Measurements from ENCODE around the gene DNASE1L3.
"Not testable (repeated sequence)": the region's sequence is repeated elsewhere in the genome, so short reads cannot be mapped to it uniquely, and the experiment has no call there.

Gene DNASE1L3

DNA sequence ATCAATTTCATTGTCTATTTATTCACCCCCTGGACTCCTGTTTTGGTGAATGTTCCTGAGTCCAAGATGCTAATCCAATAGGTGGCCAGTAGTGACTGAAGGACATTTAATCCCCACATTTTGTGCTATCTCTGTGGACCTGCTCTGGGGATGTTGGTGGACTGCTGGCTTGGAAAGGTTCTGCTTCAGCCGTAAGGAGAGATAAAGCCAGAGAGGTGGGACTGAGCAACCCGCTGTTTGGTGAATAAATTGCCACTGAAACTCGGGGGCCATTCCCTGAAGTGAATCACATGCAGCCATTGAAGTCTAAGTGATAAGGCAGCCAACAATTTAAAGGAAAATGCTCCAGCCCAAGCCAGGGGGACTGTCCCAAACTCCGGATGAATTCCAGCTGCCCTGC is 25.2 kb upstream of the DNASE1L3 start:
- DNase-seq = no peak

DNA sequence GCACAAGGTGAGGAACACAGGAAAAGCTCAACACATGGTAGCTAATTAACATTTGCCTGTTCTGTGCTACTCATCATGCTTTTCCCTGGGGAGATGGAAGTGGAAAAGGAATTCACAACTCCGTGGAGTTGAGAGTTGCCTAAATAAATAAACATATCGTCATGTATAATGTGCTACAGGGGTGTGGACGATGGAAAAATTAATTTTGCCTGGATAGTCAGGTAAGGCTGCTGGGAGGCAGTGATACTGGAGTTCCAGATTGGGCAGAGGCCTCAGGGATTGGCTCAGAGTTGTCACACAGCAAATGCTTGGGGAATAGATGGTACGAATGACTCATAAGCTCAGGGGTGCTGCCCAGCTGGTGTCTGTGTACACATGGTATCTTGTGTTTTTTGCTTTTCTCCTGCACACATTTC is 23.8 kb upstream of the DNASE1L3 start:
- no peak for DNase-seq

DNA sequence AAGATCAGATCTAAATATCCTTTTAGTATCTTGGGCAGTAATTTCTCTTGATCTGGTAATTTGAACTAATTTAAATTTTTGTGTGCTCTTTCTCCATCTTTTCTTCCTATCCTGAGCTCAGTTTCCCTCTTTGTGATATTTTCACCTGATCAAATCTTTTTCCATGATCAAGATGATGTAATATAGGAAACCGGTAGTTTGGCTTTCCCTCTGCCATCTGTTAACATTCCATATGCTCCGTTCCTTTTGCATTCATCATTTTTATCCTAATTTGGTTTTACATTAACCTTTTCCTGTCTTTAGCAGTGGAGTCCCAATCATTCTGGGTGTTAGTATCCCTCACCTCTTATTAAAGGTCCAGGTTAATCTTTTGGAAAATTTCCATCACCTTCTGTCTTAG is 20.9 kb upstream of the DNASE1L3 start:
- no peak for DNase-seq

DNA sequence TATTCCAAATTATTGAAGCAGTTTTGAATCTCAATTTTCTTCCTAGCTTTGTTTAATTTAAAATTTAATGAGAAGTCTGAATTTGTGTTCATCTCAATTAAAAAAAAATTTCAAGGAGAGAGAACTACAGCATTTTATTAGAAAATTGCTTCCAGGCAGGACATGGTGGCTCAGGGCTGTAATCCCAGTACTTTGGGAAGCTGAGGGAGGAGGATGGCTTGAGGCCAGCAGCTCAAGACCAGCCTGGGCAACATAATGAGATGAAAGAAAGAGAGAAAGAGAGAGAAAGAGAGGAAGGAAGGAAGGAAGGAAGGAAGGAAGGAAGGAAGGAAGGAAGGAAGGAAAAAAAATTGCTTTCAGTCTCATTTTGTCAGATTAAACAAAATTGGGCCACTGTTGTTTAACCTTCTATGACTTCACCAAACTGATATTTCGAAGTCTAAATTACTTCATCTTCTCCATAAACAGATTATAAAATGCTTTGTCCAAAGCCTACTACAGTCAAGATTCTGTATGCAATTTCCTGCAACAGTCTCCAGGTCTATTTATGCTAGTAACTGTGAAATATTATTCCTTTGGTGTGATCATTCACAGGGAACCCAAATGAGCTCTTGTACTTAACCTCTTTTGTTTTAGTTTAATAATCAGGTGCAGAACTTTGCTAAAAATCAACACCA is 20.2 kb upstream of the DNASE1L3 start:
- DNase-seq = no peak

DNA sequence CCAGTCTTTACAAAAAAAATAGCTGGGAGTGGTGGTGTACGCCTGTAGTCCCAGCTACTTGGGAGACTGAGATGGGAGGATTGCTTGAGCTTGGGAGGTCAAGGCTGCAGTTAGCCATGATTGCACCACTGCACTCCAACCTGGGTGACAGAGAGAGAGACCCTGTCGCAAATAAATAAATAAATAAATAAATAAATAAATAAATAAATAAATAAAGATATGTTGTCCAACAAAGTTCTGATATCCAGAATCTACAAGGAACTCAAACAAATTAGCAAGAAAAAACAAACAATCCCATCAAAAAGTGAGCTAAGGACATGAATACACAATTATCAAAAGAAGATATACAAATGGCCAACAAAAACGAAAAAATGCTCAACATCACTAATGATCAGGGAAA is 17.2 kb upstream of the DNASE1L3 start:
- not testable (repeated sequence) for DNase-seq

DNA sequence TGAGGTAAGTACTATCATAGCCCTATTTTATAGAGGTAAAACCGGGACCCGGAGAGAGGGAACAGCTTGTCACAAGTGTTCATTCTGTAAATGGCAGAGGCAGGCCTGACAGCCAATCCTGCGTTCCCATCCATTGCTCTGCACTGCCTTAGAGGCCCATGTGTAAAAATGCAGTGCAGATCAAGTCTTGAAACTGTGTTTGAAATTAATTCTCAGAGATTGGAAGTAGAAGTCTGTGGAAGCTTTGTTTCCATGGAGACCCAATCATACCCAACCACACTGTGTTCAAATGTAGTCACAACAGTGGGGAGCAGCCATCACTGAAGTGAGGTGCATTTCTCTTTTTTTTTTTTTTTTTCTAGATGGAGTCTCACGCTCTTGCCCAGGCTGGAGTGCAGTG is 13.1 kb upstream of the DNASE1L3 start:
- DNase-seq = no peak

DNA sequence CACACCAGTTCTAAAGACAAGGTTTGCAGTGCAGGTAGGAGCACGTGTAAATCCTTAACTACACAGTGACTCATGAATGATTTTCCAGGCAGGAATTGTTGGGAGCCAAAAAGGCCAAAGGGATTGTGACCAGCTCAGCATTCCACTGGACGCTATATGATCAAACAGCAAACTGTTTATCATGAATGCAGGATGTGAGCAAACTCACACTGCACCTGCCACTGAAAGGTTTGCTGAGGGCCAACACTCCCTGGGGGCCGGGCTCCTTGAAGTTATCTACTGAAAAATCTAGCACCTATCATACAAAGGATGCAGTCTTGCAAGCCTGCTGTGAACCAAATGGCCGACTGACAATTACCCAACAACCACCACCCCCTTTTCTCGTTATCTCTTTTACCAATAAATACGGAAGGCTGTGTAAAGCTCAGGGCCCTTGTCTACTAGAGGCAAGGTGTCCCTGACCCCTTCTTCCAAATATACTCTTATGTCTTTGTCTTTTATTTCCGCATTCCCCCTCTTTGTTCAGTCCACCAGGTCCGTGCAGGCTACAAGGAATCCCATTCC is 11.5 kb upstream of the DNASE1L3 start:
- no peak for DNase-seq

DNA sequence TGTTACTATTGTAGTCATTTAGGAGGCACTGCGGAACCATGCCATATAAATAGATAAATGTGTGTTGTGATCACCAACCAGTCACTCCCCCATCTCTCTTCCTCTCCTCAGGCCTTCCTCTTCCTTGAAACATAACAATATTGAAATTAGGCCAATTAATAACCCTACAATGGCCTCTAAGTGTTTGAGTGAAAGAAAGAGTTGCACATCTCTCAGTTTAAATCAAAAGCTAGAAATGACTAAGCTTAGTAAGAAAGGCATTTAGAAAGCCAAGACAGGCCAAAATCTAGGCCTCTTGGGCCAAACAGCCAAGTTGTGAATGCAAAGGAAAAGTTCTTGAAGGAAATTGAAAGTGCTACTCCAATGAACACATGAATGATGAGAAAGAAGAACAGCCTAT is 8.1 kb upstream of the DNASE1L3 start:
- DNase-seq = no peak

DNA sequence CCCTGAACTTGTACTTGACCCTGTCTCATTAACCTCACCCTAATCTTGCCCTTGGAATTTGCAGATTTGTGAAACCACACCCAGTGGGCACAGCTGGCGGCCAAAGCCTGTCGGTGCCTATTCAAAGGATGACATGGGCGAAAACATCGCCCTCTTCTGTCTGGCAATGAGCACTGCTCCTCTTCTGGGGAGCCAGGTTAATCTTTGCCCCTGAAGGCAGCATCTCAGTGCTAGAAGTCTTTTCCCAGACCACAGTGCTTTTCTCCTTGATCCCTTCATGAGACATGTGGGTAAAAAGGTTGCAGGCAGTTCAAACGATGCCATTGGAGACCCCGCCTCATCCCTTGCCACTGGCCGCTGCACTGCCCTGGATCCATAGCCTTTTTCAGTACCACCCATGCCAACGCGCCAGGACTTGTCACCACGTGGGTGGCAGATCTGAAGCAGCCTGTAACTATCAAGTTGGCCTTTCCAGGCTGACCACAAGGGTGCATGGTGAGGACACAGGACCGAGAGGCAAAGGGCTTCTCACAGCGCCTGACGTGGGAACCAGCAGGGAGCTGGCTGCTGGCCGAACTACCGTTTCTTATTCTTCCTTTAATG is 6.5 kb upstream of the DNASE1L3 start:
- DNase-seq = no peak

DNA sequence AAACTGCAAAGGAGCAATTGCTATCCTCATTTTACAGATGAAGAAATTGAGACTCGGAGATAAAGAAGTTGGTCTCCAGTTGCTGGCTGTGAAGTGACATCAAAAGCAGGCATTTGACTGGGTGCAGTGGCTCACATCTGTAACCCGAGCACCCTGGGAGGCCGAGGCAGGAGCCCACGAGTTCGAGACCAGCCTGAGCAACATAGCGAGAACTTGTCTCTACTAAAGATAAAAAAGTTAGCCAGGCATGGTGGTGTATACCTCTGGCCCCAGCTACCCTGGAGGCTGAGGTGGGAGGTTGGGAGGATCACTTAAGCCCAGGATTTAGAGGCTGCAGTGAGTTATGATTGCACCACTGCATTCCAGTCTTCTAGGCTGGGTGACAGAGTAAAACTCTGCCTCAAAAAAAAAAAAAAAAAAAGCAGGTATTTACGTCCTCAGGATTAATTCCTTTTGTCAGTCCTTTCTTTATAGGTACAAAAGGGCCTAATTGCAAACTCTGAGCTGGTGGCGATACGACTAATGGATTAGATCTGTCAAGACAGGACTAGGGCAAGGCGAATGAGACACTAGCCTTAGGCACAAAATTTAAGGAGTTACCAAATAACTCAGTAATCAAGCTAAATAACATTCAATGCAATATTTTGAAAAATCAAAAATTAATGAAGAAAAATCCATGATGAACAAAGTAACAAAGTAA is 5.9 kb upstream of the DNASE1L3 start:
- no peak for DNase-seq

DNA sequence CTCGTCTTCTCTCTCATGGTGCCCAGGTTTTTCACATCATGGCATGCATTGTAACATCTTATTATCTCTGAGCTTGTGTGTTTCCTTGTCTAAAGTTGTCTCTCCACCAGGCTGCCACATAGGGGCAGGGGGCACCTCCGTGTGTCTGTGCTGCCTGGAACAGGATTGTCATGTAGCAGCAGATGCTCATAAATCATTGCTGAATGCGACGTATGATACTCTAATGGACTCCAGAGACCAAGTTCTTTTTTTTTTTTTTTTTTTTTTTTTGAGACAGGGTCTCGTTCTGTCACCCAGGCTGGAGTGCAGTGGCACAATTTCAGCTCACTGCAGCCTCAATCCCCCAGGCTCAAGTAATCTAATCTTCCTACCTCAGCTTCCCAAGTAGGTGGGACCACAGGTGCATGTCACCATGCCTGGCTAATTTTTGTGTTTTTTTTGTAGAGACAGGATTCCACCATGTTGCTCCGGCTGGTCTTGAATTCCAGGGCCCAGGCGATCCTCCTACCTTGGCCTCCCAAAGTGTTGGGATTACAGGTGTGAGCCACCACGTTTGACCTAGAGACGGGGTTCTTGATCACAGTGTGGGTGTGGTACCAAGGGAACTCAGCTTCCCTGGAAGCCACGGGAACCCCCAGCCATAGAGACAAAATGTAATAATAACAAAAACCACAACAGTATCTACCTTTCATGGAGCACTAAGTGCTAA is 4.7 kb upstream of the DNASE1L3 start:
- no peak for DNase-seq

DNA sequence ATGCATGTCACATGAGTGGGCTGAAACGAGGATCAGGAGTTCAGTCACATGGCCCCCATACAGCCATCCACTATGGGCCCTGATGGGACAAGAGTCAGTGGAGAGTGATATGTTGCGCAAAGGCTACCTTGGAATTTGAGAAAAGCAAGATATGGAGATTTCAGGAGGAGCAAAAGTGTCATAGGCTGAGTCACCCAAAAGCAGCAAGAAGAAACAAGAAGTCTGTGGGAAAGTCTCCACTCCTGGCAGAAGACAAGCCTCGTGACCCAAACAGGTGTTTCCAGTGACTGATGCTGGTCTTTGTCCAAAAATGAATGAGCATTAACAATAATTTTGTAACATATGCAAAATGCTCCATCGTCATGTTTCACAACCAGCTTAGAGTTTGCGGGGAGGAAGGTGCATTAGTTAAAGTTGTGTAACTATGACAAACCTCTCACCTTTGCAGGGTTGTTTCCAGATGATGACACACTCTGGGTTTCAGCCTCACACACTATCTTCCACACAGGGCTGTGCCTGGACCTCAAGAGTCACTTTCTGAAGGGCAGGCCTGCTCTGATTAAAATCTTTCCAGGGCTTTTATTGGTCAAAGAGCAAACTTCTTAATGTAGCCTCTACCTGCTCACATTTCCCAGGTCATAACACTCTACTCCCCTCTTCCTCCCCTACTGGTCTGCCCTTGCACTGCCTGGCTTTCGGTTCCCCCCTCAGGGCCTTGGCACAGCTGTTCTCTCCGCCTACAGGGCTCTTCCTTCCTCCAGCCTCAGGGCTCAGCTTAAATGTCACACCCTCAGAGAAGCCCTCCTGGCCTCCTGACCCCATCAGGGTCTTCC is 3.9 kb upstream of the DNASE1L3 start:
- DNase-seq = peak; percentile 28

DNA sequence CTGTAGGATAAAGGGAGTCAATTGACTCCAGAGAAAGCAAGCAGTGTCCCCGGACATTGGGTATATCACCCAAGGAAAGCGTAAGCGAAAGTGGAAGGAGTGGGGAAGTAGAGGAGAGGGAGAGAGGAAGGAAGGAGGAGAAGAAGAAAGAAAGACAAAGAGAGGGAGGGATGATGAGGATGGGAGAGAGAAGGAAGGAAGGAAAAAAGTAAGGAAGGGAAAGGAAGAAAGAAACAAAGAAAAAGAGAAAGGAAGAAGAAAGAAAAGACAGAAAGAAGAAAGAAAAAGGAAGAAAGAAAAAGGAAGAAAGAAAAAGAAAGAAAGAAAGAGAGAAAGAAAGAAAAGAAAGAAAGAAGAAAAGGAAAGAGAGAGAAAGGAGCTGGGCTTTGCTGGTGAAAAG is 839 bp downstream of the DNASE1L3 start:
- no peak for DNase-seq

DNA sequence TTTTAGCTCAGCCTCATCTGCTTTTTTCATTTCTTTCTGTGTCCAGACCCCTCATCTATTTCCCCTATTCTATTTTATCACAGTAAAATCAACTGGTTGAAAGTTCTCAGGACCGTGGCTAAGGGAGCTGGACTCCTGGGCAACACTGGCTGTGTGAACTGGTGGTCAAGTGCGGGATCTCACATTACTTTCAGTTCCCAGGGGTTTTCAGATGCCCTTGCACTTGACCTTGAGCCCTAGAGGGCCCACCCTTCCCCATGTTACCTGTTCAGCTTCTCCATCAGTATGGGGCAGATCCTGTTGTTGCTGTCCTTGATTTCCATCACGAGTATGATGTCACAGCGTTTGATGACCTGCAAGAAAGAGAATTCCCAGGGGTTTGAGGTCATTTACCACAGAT is 2.8 kb downstream of the DNASE1L3 start:
- no peak for DNase-seq

DNA sequence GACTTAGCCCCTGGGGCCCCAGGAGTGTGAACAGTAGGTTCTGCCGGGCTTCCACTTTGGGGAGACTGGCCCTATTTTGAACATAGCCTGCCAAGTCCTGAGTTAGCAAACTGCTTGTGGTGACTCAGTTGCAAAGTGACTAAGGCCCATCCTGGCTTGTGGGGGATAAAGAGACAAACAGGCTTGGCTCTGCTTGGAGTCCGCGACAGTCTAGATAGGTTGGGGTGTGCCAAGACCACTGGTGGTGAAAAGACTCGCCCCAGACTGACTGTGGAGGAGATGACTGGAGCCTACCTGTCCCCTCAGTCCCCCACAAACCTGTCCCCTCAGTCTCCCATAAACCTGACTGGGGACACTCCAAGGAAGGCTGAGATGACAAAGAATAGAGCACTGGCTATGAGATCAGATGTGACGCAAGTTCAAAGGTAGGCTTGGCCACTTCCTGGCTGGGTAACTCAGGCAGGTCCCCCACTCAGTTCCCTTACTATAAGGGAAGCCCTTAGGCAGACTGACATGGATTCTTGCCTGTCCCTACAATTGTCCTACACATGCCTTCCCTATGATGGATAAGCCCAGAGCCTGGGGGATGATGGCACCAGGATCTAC is 4.3 kb downstream of the DNASE1L3 start:
- DNase-seq = no peak

DNA sequence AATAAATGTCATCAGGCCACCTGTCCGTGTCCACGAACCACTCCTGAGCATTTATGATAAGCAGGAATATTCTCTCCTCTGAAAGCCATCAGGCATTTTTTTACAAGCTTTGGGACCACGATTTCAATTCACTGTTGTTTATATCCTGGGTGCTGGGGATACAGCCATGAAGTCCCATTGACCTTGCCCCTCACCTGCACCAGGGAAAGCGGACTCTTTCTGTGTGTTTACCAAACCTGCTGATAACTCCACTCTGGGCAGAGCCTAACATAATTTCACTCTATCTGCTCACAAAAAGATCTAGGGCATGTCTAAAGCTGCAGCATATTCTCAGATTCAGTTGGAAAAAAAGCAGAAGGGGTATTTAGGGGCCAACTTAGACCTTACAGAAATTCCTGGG is 4.8 kb downstream of the DNASE1L3 start:
- DNase-seq = no peak

DNA sequence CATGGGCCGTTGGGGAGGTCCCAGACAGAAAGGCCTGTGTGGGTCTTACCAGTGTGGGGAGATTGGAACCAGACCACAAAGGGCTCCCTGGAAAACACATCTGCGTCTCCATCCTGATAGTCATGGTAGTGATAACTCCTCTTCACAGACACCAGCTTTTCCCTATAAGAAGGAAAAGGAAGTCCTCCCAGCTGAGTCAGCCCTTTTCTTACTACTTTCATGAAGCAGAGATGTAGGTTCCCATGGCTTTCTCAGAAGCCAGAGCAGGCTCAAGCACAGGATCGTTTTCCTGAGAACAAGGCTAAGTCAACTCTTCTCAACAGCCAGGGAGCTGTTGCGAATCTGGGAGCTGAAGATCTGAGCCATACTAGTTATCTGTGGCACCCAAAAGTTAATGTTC is 6.1 kb downstream of the DNASE1L3 start:
- no peak for DNase-seq

DNA sequence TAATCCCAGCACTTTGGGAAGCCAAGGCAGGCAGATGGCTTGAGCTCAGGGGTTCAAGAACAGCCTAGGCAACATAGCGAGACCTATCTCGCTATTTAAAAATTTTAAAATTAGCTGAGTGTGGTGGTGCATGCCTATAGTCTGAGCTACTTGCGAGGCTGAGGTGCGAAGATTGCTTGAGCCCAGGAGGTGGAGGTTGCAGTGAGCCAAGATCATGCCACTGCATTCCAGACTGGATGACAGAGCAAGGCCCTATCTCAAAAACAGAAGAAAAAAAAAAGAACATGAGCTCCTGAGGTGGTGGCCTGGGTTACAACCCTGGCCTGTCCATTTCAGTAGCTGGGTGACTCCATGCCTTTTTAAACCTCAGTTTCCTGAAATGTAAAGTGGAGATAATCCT is 7.2 kb downstream of the DNASE1L3 start:
- no peak for DNase-seq

DNA sequence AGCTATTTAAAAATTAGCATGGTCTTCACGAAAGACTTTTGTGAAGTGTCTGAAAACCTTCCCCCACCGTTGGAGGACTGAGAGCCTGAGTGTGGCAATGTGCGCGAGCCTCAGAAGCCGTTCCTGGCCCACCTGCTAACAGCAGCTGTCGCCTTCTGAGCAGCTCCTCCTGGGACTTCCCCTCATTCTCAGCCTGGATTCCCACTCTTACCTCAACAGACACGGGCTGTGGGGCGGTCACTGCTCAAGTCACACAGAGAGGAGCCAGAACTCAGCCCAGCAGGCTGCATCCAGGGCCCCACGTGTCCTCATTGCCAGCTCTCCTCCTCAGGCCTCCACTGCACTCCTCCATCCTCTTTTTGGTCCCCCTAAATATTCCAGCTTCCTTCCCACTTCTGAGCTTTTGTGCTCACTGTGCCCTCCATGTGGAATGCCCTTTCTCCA is 7.8 kb downstream of the DNASE1L3 start:
- DNase-seq = no peak

DNA sequence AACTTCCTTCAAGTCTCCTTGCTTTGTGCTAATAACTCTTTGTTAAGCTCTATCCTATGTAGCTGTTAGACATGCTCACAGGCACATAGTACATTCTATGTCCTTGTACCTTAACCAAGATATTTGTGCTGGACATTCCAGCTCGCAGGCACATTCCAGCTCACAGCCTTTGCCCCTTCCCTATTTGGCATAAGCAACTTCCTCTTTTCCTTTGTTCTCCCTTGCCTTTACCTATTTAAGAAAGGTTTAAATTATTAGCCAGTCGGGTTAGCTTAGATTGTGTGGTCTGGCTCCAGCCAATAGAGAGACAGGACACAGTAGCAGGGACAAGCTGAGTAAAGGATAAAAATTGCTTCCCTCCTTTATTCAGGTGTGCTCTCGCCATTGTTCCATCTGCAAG is 9.3 kb downstream of the DNASE1L3 start:
- DNase-seq = not testable (repeated sequence)

DNA sequence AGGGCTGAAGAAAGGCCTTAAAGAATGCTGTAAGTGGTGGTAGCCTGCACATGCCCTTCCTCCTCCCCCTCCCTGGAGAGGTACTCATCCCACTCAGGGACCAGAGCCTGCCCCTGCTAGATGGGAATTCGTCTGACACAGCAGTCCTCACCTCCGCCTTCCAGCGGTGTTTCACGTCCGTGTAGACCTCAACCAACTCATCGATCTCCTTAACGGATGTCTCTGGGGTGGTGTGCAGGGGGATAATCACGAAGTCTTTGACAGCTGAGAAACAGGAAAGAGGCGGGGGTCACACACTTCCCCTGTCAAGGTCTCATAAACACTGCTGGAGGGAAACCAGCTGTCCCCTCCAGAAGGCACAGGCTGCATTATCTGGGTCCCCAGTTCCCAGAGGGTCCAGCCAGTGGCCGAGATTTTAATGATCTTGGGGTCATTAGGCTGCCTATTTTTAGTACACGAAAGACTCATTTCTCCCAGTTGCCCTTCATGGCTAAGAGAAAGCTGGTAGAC is 9.9 kb downstream of the DNASE1L3 start:
- DNase-seq = no peak

All from SIG-M5 (cell line).